GM18519 (cell line): ENCODE results near the gene MMP15.

ENCODE experiments used
- ATAC-seq: cut with Tn5 transposase; IDR thresholded peaks from one replicate; pipeline ENCODE4 v1.9.1; 2021; ENCODE audit warnings: mild to moderate bottlenecking, moderate library complexity; ENCODE audit not compliant: unreplicated experiment, low FRiP score

Gene MMP15

DNA sequence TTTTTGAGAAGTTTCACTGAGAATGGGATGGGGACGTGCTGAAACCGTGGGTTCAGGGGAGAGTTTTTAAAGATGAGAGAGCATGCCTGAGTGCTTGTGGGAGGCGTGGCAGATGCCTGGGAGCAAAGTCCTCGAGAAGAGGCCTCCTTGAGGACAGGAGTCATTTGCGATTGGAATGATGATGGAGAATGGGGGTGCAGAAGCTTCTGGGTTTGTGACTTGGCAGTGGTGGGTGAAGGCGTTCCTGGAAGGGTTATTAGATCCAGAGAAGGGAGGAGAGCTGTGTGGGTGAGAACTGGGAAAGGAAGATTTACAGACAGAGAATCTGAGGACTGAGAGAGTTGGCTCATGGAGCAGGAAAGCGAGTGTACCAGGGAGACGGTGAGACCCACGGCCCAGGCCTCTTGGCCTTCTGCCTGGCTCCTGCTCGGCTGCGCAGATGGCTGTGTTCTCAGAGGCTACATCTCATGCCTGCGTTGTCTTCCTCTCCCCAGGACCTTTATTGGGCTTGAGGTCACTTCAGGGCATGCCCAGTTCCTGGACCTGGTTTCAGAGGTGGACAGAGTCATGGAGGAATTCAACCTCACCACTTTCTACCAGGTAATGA, 8.6 kb upstream of the MMP15 start:
- ATAC-seq, result no peak

DNA sequence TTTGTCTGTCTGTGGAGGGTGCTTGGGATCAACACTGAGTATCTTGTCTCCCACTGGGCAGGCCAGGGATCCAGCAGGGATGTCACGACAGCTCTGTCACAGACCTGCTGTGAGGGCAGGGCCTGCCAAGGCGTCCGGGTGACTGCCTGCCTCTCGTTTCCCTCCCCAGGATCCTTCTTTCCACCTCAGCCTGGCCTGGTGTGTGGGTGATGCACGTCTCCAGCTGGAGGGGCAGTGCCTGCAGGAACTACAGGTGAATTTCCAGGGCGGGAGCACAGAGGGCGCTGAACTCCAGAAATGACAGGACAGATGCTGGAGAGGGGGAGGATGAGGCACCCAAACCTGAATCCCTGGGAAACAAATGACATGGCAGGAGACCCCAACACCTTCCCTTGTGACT, 6.8 kb upstream of the MMP15 start:
- no peak for ATAC-seq

DNA sequence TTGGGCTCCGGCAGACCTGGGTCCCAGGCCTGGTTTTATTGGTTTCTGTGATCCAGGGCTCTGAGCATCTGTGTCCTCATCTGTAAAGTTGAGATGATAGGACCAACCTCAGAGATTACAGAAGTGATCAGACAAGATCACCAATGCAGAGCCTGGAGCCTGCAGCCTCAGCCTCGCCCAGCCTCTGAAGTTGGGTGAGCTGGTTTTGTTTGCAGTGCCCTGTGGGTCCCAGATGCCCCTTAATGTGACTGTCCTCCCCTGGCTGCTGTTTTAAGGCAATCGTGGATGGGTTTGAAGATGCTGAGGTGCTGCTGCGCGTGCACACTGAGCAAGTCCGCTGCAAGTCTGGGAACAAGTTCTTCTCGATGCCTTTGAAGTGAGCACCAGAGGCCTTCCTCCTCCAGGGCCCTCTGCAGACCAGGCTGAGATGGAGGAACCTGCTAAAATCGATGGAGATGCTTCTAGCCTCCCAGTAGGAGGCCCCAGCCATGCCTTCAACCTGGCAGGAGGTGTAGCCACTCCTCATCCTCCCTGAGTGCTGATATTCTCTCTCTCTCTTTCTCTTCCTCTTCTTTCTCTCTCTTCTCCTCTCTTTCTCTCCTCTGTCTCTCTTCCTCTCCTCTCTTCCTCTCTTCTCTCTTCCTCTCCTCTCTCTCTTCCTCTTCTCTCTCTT, 5.6 kb upstream of the MMP15 start:
- ATAC-seq, result no peak

DNA sequence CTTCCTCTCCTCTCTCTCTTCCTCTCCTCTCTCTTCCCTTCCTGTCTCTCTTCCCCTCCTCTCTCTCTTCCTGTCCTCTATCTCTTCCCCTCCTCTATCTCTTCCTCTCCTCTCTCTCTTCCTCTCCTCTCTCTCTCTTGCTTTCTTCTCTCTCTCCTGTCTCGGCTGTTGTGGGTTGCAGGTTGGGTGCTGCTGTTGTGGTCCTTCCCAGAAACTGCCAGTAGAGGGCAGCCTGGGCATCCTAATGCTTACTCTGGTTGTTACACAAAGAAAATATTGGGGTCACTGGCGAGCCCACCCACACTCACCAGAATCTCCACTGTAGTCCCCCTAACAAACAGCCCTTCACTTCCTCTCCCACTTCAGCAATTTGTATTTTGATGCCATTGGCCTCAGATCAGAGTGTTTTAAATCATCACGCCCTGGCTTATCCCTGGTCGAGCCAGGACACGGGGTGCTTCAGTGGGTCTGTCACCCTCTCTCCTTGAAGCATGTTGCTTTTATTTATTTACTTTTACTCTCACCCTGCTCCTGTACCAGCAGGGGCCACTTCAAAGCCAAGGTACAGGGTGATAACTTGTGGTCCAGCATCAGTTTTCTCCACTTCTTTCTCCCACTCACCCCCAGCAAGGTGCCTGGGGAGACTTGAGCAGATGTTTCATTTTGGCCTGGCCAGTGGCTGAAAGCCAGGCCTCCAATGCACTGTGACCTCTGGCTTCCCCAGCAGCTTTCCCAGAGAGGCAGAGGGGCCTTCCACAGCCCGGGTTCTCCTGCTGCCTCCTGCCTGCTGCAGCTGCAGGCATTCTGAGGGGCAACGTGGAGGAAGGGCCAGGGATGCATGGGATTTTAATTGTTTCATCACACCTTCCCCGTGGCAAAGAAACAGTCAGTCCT, 4.7 kb upstream of the MMP15 start:
- no peak for ATAC-seq

DNA sequence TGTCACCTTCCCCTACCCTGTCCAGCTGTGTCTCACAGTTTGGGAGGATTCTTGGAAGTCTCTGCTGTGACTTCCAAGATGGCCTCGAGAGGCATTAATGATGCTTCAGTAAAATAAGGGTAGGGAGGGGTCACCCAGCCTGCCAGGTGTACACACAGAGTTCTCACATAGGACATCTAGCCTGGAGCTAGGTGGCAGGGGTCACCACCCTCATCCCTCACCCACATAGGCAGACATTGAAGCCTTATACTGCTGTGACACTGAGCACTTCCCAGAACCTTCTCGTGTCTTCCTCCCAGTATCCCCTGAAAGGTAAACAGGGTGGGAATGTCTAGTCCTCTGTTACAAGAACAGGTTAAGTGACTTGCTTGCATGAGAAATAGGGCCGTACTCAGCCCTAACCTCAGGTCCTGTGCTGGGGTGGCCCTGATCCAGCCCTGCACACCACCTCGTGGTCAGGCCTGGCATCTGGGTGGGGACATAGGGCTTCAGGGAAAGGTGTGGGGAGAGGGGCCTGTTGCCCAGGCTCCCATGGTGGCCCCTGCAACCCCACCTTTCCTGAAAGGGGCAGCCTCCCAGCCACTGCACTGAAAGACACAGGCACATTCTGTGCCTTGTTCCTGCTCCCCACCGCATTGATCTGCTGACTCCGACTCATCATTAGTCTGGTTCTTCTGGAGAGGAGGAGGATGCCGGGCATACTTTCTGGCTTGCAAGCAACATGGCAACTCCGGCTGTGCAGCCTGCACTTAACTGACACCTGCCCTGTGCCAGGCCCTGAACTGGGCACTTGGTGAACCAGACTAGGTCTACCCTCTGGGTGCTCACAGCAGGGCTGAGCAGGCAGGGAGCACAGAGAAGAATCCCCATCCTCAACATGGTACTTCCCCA, 3.6 kb upstream of the MMP15 start:
- ATAC-seq, result no peak

DNA sequence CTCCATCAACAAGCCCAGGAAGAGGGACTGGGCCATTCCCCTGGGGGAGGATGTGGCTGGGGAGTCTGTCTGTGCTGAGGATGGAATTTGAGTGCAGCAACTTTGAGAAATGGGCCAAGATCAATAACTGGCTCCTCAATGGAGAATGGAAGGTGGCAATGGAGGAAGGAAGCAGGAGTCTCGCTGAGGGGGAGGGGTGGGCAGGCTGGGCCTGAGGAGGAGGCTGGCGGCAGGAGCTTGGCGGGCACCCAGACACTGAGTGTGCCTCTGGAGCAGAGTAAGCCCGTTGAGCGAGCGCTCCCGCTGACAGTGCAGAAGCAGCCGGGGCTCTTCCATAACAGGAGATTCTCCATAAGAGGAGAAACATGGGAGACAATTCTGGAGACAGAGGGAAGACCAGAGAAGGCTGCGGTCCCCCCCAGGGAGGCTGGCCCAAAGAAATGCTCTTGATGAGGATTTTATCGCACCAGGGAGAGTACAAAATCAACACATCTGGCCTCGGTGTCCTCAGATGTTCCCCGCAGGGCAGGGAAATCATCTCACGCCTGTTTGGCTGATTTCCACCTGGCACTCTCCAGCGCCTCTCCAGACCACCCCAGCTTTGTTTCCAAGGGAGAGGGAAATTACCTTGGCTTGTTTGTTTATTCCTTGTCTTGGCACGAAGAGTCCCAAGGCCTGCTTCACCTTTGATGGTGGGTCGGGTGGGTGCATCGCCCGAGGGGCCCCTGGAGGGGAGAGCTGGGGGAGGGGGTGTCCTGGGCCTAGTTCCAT, 2.8 kb upstream of the MMP15 start:
- ATAC-seq, result no peak

DNA sequence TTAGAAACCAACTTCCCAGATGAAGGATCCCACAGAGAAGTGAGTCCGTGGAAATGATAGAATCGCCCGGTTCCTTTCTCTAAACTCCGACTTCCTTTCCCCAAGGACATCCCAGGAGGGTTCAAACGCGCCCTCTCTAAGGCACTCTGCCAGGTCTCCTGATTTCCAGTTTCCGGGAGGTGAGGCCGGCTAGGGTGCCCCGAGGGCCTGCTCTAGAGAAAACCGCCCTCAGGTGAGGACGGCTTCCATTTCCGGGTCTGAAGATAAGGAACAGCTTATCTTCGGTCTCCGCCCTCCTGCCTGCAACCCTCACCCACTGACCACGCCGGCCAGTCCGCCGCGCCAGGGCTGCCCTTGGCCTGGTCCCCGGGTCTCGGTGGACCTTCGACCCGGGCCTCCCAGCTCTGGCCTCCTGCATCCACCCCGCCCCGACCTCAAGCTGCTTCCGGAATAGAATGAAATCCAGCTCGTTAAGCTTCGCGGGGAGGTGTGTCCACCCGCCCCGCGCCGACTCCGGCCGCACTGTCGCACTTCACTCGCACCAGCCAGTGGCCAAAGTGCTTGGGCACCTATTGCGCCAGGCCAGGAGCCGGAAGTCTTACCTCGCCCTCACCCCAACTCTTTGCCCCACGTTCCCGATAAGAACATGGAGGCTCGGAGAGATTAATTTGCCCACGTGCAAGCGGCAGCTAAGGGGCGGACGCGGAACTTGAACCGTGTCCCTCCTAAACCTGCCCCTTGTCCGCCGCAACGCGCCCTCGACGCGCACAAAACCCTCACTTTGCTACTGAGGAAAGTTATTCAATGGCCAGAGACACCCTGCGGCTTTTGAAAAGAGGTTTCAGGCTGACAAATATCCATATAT, 836 bp upstream of the MMP15 start:
- no peak for ATAC-seq

DNA sequence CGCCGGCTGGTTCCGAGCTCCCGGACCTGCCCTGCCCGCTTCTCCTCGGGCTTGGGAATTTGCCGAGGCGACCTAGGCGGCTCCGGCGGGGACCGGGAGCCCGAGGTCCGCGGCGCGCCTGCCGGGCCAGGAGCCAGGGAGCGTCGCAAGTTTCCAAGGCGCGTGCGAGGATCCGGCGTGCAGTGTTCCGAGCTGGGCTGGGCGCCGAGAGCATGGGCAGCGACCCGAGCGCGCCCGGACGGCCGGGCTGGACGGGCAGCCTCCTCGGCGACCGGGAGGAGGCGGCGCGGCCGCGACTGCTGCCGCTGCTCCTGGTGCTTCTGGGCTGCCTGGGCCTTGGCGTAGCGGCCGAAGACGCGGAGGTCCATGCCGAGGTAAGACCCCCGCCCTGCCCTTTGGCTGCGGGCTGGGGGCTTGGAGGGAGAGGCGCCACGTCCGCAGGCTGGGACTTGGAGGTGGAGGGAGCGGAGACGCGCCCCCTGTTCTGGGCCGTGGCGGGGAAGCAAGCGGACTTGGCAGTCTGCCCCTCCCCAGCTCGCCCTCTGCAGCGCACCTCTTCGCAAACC, 668 bp downstream of the MMP15 start:
- ATAC-seq, result no peak

DNA sequence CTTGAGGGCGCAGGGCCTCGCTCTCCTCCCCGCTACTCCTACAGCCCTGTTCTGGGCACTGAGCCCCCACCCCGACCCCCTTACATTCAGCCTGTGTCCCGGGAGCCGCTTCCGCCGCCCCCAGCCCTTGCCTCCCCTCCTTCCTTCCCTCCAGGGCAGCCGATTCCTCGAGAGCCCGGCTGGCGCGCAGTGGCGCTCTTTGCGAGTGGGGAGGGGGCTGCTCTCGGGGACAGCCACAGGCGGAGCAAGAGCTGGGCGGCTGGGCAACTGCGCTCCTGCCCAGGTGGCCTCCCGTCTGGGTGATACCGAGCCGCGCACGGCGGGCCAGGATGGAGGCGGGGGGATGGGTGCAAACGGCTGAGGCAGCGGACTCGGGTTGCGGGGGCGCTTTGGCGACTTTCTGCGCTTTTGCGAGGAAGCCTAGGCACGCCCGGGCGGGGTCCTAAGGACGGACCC, 1.2 kb downstream of the MMP15 start:
- no peak for ATAC-seq

DNA sequence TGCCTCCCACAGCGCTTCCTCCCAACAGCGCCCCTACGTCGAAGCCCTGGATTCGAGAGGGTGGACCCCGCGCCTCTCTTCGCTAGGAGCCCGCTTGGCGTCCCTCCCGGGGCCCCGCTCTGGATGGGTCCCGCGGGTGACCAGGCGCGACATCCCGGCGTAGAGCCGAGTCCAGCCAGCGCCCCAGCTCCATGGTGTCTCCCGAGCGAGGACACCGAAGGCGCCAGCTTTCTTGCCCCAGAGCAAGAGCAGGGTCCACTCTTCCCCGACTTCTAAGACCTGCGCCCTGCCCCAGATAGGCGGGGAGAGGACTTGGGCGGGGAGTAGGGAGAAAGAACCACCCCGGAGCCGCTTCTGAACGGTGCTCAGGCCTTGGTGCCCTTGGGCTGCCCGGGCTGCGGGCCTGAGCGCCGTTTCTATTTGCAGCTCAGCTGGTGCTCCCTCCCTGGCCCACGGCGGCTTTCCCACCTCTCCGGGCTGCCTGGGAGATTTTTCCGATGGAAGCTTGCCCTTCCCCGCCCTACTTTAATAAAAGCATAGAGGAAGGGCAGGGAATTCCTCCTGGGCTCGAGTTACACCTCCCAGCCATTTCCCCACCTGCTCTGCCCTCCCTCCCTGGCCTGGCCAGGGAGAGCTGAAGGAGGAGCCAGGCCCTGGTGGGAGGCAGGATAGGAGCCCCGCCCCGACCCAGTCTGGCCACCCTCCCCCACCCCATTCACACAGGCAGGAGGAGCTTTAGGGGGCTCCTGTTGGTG, 1.8 kb downstream of the MMP15 start:
- ATAC-seq, result no peak

DNA sequence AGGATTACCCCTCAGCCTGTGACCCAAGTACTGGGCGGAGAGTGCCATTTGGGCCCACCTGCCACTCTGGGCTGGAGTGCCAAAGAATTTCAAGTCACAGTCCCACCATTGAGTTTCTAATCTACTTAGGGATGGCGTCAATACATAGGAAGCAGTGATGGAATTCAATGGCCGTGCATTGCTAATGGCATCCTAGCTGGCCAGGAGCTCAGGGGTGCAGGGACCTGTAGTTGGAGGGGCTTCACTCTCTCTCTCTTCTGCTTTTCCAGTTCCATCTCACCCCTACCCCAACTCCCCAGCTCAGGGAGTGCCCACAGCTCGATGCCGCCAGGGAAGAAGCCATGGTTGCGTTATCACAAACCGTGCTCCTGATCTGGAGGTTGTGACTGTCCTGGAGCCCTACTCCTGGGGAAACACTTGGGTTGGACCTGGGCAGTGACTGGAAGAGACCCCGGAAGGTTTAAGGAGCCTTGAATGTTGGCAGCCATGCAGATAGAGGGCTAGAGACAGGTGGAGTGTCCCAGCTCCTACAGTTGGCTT, 2.4 kb downstream of the MMP15 start:
- ATAC-seq, result no peak

DNA sequence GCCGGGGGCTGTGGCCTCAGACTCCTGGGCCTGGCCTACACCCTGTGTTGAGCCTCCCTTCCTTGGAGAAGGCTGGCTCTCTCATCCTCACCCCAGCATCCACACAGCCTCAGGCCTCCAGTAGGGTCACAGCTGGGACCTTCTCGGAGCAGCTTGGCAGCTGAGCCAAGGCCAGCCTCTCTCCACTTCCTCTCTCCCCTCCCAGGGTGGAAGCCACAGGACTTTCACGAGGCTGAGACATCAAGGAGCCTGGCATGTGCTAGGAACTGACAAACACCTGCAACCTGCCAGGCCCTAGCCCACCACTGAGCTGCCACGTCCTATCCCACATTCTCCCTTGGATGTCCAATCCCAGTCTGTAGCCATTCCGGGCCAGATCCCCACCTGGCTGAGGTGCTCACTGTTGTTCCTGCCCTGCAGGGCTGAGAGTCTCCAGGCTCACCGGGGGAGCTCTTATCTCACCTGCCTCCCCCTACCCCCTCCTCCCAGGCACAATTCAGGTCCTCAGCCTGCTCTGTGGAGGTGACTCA, 3.1 kb downstream of the MMP15 start:
- ATAC-seq, result no peak

DNA sequence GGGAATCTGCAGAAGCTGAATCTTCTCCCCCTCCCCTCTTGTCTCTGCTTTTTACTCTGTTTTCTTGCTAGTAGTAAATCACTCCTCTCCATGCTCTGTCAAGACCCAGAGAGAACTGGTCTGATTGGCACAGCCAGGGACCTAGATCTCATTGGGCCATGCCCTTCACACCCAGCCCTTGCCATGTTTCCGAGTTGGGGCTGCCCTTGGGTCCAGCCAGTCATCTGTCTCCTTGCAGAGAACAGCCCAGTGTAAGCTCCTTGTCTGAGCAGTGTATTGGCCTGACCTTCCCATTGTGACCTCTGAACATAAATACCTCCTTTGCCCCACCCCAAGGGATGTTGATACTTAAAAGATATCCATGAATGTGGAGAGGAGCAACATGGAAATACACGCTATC, 3.9 kb downstream of the MMP15 start:
- no peak for ATAC-seq

DNA sequence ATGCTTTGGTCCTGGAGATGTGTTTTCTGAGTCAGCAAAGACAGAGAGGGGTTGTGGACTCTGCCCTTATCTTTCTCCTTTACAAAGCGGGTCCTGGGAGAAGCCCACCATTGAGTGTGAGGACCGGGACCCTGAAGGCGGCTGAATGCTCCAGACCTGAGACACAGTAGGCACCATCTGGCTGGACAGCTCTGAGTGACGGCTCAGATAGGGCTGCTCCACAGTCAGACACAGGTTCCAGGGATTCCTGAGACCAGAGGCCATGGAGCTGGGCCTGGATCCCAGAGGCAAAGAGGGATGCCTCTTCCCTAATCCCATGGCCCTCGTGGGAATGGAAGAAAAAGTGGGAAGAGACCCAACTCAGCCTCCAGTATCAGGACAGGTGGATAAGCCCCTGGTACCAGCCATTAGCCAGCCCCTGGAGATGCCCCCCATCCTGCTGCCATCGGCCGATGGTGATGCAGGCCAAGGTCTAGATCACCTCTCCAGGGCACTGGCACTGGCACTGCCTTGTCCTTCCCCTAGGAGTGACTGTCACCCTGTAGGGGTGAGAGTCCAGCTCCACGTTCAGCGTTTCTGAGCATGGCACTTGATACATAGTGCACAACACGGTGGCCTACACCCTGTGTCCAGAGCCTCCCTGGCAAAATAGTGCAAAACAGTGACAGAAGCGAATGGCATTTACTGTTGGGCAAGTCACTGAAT, 4.7 kb downstream of the MMP15 start:
- ATAC-seq, result no peak

DNA sequence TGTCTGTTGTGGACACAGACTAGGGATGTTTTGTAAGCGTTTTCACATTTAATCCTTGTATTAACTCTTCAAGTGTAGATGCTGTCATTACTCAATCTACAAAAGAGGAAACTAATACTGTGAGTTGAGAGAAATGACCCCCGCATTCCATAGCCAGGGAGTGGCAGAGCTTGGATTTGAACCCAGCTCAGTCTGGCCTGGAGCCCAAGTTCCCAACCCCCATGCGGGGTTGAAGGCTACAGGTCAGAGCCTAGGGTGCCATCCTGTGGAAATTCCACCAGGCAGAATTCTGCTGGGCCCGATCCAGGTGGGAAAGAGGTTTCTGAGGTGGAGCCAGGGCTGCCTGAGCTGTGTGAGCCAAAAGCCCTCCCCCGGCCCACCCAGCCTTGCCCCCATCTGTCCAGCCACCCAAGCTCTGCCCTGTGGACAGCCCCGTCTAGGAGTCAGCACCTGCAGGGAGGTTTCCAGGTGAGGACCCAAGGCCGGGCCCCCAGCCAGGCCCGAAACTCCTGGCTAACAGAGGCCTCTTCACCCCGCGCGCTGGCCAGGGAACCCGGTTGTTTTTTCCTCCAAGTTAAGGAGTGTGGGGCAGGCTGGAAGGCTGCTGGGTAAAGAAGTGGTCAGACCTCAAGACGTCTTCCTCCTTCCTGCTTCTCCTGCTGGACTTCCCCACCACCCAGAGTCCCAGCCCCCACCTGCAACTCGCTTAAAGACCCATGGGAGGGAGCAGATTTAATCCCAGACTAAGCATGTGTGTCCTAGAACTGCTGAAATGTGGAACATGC, 5.7 kb downstream of the MMP15 start:
- ATAC-seq, result no peak

DNA sequence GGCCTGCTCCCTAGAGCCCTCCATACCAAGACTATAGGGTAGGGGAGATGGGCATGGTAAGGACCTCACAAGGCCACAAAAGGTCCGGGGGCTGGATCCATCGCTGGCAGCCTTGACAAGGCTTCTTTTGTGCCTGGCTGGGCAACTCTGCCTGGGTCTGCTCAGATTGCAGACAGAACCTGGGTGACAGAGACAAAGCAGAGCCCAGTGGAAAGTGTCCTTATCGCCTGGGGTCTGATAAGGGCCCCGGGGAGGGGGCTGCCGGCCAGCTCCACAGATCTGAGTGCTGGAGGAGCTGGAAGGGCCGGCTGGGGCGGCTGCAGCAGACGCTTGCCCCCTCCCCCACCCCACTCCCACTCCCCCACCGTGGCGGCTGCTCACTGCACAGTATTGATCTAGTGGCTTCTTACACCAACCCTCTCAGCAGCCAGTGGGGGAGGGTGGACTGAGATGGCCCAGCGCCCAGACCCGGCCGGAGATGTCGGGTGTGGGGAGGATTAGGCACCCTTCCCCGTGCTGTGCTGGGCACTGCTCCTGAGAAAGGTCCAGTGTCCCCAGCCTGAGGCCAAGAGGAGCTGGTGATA, 7.2 kb downstream of the MMP15 start:
- no peak for ATAC-seq
